KMS-11 (cell line): ENCODE data around the gene SLC25A17.
"Not testable (repeated sequence)": the region's sequence is repeated elsewhere in the genome, so short reads cannot be mapped to it uniquely, and the experiment has no call there.

Experiments used
- H2AFZ ChIP-seq: fragments of 200-600 bp; sonication (generic); 2 replicates; pipeline ENCODE4 v1.6.1; 2016; ENCODE audit warnings: antibody characterized with exemption, mixed run types, low read depth
- H3K27ac ChIP-seq: fragments of 200-600 bp; sonication (generic); 2 replicates; pipeline ENCODE4 v1.6.1; 2016; ENCODE audit warnings: mild to moderate bottlenecking, mixed run types
- H3K27me3 ChIP-seq: fragments of 200-600 bp; sonication (generic); 2 replicates; pipeline ENCODE4 v1.6.1; 2017; ENCODE audit warnings: mild to moderate bottlenecking, low read depth, mixed run types, moderate library complexity; ENCODE audit not compliant: insufficient read depth
- H3K36me3 ChIP-seq: fragments of 200-600 bp; sonication (generic); 2 replicates; pipeline ENCODE4 v1.6.1; 2017; ENCODE audit warnings: mild to moderate bottlenecking, mixed run types; ENCODE audit not compliant: insufficient read depth
- H3K4me1 ChIP-seq: fragments of 200-600 bp; sonication (generic); 2 replicates; pipeline ENCODE4 v1.6.1; 2016; ENCODE audit warnings: mild to moderate bottlenecking, low read depth, mixed run types; ENCODE audit not compliant: poor library complexity, severe bottlenecking
- H3K4me2 ChIP-seq: fragments of 200-600 bp; sonication (generic); 2 replicates; pipeline ENCODE4 v1.7.0; 2016; ENCODE audit warnings: mild to moderate bottlenecking, mixed run types
- H3K4me3 ChIP-seq: fragments of 200-600 bp; sonication (generic); IDR thresholded peaks from 2 replicates; pipeline ENCODE4 v1.6.1; 2017; ENCODE audit warnings: low read depth, low read length, mixed read lengths; ENCODE audit not compliant: insufficient read depth
- H3K79me2 ChIP-seq: fragments of 200-600 bp; sonication (generic); 2 replicates; pipeline ENCODE4 v1.6.1; 2016; ENCODE audit warnings: low read depth, mixed run types; ENCODE audit not compliant: insufficient read depth
- H3K9ac ChIP-seq: fragments of 200-600 bp; sonication (generic); 2 replicates; pipeline ENCODE4 v1.6.1; 2016; ENCODE audit warnings: mild to moderate bottlenecking, mixed run types
- H4K20me1 ChIP-seq: fragments of 200-600 bp; sonication (generic); 2 replicates; pipeline ENCODE4 v1.6.1; 2016; ENCODE audit warnings: mild to moderate bottlenecking, mixed run types; ENCODE audit not compliant: insufficient read depth
- TF ChIP-seq, protein P1 (sequence below): fragments of 200-600 bp; sonication (generic); conservative IDR thresholded peaks from 2 replicates; pipeline ENCODE4 v1.6.1; 2017; ENCODE audit warnings: low read depth, mild to moderate bottlenecking, antibody characterized with exemption, low read length, moderate library complexity, mixed read lengths

SLC25A17 gene

DNA sequence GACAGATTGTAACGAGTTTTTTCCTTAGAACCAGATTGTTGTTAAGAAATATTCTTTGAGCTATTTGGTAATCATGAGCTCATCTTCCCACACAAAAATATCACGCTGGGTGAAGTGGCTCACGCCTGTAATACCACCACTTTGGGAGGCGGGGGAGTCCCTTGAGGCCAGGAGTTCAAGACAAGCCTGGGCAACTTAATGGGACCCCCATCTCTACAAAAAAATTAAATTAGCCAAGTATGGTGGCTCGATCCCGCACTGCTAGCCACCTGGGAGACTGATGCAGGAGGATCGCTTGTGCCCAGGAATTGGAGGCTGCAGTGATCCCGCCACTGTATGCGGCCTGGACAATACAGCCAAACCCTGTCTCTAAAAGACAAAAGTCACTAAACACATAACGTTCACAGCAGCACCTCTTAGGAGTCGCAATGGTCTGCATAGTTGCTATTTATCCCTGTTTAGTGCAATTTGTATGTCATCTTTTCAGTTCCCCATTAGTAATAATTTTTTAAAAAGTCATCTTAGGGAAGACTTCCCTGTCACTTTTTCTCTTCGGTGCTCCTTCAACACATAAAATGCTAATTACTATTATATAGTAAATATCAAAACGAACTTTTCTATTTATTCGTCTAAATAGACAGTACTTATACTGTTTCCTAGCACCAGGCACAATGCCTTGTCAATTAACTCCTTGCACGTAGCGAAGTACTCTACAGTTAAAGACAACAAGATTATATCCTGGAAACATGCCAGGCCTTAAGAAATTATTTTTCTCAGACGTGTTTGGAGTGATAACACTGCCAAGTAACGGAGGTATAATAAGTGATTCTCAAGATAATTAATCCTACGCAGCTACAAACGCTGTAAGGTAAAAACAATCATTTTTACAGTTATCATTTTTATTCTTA is 36.2 kb upstream of the SLC25A17 start:
- TF ChIP-seq, protein P1, sequence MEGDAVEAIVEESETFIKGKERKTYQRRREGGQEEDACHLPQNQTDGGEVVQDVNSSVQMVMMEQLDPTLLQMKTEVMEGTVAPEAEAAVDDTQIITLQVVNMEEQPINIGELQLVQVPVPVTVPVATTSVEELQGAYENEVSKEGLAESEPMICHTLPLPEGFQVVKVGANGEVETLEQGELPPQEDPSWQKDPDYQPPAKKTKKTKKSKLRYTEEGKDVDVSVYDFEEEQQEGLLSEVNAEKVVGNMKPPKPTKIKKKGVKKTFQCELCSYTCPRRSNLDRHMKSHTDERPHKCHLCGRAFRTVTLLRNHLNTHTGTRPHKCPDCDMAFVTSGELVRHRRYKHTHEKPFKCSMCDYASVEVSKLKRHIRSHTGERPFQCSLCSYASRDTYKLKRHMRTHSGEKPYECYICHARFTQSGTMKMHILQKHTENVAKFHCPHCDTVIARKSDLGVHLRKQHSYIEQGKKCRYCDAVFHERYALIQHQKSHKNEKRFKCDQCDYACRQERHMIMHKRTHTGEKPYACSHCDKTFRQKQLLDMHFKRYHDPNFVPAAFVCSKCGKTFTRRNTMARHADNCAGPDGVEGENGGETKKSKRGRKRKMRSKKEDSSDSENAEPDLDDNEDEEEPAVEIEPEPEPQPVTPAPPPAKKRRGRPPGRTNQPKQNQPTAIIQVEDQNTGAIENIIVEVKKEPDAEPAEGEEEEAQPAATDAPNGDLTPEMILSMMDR, result no peak
- Histone ChIP-seq H3K36me3 (no peaks in the 10 kb centered on the region), H2AFZ (peak overlapping the region; percentile 50; the same call in 1 of the 2 replicates), H3K4me2 (peak overlapping the region; percentile 98), H3K27ac (peak overlapping the region; percentile 85; the same call in 1 of the 2 replicates), H3K4me1 (peaks cover 48% of the 10 kb centered on the region), H3K79me2 (peaks cover 95% of the 10 kb centered on the region), H3K4me3 (no peak overlapping the region), H3K27me3 (no peaks in the 10 kb centered on the region), H3K9ac (peak overlapping the region; percentile 84; the same call in 1 of the 2 replicates), H4K20me1 (peaks cover 22% of the 10 kb centered on the region)

DNA sequence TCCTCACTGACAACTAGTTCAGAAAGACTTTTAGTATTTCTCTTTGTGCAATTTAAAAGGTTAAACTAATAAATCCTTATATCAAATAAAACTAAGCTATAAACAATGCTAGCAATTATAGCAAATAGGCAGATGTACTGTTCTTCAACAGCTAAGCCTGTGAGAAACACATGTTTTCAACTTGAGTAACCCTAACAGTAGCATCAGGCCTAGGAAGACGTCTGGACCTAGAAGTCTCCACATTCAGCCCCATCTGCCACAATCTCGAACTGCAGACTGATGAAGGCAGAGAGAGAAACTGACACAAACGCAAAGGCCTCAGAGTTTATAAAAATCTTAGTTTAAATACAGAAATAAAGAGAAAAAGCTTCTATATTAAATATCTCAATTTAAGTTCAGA is 34.8 kb upstream of the SLC25A17 start:
- peaks cover 22% of the 10 kb centered on the region for H4K20me1 ChIP-seq
- TF ChIP-seq, protein P1, result no peak
- no peak overlapping the region for H3K4me3 ChIP-seq
- H3K27me3 ChIP-seq, result no peaks in the 10 kb centered on the region
- peaks cover 47% of the 10 kb centered on the region for H3K4me1 ChIP-seq
- peaks cover 93% of the 10 kb centered on the region for H3K79me2 ChIP-seq
- H3K27ac ChIP-seq, result no peak overlapping the region
- no peak overlapping the region for H2AFZ ChIP-seq
- H3K36me3 ChIP-seq, result no peaks in the 10 kb centered on the region
- H3K4me2 ChIP-seq, result peak overlapping the region; percentile 98
- H3K9ac ChIP-seq, result no peak overlapping the region

DNA sequence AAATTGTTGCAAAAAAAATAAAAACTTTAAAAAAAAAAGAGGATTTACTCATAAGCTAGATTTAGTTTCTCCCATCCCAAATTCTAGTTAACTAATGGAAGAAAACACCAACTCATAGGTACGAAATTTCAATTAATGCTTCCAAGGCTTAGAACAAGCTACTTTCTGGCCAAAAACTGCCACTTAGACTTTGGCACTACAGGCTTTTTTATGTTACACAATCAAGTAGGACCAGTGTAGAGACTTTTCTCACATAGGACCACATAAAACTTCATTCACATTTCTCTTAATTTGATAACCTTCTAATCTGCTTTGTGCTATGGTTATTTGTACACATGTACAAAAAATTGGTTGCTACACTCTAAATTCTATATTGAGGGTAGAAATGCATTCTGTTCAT is 34.2 kb upstream of the SLC25A17 start:
- no peak overlapping the region for H3K9ac ChIP-seq
- peaks cover 40% of the 10 kb centered on the region for H3K4me1 ChIP-seq
- H3K27me3 ChIP-seq, result no peaks in the 10 kb centered on the region
- peaks cover 22% of the 10 kb centered on the region for H4K20me1 ChIP-seq
- H3K4me3 ChIP-seq, result no peak overlapping the region
- no peak overlapping the region for H3K27ac ChIP-seq
- no peaks in the 10 kb centered on the region for H3K36me3 ChIP-seq
- H3K4me2 ChIP-seq, result peak overlapping the region; percentile 98; the same call in 1 of the 2 replicates
- no peak overlapping the region for H2AFZ ChIP-seq
- TF ChIP-seq, protein P1, result no peak
- peaks cover 93% of the 10 kb centered on the region for H3K79me2 ChIP-seq

DNA sequence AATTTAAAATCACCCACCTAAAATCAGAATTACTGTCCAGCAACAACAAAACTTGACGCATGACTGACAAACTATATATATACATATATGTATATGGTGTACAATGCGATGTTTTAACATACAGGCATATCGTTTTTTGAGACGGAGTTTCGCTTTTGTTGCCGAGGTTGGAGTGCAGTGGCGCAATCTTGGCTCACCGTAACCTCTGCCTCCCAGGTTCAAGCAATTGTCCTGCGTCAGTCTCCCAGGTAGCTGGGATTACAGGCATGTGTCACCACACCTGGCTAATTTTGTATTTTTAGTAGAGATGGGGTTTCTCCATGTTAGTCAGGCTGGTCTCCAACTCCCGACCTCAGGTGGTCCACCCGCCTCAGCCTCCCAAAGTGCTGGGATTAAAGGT is 26.7 kb upstream of the SLC25A17 start:
- H3K4me2 ChIP-seq, H3K27ac ChIP-seq, H3K4me3 ChIP-seq, H3K4me1 ChIP-seq, H3K9ac ChIP-seq, H2AFZ ChIP-seq, H3K36me3 ChIP-seq, H4K20me1 ChIP-seq, H3K27me3 ChIP-seq: not testable (repeated sequence)
- H3K79me2 ChIP-seq, result peaks cover 36% of the 10 kb centered on the region

DNA sequence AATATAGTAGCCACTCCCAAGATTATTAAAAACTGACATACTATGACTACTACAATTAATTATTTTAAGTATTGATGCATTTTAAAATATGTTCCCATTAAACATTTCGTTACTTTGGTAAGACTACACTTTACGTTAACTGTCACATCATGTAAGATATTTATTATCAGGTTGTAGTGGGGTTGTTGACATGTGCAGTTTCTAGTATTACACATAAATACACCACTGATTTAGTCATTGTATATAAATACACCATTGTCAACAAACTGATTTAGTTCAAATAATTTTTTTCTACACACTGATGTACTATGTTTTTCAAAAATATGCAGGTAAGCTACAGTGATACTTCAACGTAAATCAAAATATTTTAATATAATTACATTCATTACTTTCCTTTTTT is 25.8 kb upstream of the SLC25A17 start:
- Histone ChIP-seq H3K4me2 (no peak overlapping the region), H3K27ac (no peak overlapping the region), H4K20me1 (no peaks in the 10 kb centered on the region), H3K27me3 (no peaks in the 10 kb centered on the region), H3K4me1 (no peaks in the 10 kb centered on the region), H3K4me3 (no peak overlapping the region), H3K36me3 (no peaks in the 10 kb centered on the region), H2AFZ (no peak overlapping the region), H3K79me2 (peaks cover 28% of the 10 kb centered on the region), H3K9ac (no peak overlapping the region)
- TF ChIP-seq, protein P1, result no peak
